ENCODE measurements around the gene GABRG3.

GABRG3 gene

GRCh38 chr15:27268923-27269322 lies 297.9 kb downstream of the GABRG3 start (continued):
- TF ChIP-seq PATZ1 (CRISPR knock-in tag; IDR thresholded peaks at IDR 0.05; ENCODE audit: borderline replicate concordance) (no peak), TOX (CRISPR knock-in tag; IDR thresholded peaks at IDR 0.05; ENCODE audit: borderline replicate concordance) (no peak), ZNF565 (CRISPR knock-in tag; conservative IDR thresholded peaks at IDR 0.05; ENCODE audit: low read depth) (no peak), PPARA (CRISPR knock-in tag; IDR thresholded peaks at IDR 0.05; ENCODE audit: borderline replicate concordance) (no peak), BACH2 (CRISPR knock-in tag; IDR thresholded peaks at IDR 0.05; ENCODE audit: borderline replicate concordance) (no peak), GLIS3 (CRISPR knock-in tag; IDR thresholded peaks at IDR 0.05) (no peak)
- TF ChIP-seq, protein P1, sequence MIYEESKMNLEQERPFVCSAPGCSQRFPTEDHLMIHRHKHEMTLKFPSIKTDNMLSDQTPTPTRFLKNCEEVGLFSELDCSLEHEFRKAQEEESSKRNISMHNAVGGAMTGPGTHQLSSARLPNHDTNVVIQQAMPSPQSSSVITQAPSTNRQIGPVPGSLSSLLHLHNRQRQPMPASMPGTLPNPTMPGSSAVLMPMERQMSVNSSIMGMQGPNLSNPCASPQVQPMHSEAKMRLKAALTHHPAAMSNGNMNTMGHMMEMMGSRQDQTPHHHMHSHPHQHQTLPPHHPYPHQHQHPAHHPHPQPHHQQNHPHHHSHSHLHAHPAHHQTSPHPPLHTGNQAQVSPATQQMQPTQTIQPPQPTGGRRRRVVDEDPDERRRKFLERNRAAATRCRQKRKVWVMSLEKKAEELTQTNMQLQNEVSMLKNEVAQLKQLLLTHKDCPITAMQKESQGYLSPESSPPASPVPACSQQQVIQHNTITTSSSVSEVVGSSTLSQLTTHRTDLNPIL (CRISPR knock-in tag; IDR thresholded peaks at IDR 0.05; ENCODE audit: low read depth): no peak
- TF ChIP-seq, protein P2, sequence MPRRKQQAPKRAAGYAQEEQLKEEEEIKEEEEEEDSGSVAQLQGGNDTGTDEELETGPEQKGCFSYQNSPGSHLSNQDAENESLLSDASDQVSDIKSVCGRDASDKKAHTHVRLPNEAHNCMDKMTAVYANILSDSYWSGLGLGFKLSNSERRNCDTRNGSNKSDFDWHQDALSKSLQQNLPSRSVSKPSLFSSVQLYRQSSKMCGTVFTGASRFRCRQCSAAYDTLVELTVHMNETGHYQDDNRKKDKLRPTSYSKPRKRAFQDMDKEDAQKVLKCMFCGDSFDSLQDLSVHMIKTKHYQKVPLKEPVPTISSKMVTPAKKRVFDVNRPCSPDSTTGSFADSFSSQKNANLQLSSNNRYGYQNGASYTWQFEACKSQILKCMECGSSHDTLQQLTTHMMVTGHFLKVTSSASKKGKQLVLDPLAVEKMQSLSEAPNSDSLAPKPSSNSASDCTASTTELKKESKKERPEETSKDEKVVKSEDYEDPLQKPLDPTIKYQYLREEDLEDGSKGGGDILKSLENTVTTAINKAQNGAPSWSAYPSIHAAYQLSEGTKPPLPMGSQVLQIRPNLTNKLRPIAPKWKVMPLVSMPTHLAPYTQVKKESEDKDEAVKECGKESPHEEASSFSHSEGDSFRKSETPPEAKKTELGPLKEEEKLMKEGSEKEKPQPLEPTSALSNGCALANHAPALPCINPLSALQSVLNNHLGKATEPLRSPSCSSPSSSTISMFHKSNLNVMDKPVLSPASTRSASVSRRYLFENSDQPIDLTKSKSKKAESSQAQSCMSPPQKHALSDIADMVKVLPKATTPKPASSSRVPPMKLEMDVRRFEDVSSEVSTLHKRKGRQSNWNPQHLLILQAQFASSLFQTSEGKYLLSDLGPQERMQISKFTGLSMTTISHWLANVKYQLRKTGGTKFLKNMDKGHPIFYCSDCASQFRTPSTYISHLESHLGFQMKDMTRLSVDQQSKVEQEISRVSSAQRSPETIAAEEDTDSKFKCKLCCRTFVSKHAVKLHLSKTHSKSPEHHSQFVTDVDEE (CRISPR knock-in tag; IDR thresholded peaks at IDR 0.05): no peak

DNA sequence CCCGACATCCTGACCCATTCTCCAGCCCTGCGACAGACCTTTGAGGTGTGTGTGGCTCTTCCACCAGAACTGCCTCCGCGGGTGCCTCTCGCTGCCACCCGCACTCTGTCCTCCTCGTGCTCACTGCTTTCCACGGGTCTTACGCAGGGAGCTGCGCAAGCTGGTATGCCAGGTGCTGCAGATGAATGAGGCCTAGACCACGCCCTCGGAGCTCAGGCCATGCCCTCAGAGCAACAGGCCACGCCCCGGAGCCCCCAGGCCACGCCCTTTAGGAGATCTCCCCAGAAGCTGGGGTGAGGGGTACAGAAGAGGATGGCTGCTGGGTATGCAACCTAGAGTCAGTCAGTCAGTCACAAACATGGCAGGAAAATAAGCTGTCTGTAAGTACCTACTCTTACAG lies 300.3 kb downstream of the GABRG3 start:
- ATAC-seq: no peak
- no peak for TF ChIP-seq ARNTL (CRISPR knock-in tag; IDR thresholded peaks at IDR 0.05; ENCODE audit: borderline replicate concordance, low read depth)
- TF ChIP-seq RARB (CRISPR knock-in tag; IDR thresholded peaks at IDR 0.05): no peak
- no peak for TF ChIP-seq PATZ1 (CRISPR knock-in tag; IDR thresholded peaks at IDR 0.05; ENCODE audit: borderline replicate concordance)
- TF ChIP-seq ZC3H10 (CRISPR knock-in tag; IDR thresholded peaks at IDR 0.05): no peak
- no peak for TF ChIP-seq ISL1 (CRISPR knock-in tag; IDR thresholded peaks at IDR 0.05)
- TF ChIP-seq OSR1 (CRISPR knock-in tag; IDR thresholded peaks at IDR 0.05): no peak
- TF ChIP-seq PPARA (CRISPR knock-in tag; IDR thresholded peaks at IDR 0.05; ENCODE audit: borderline replicate concordance): no peak
- TF ChIP-seq, protein P1 (CRISPR knock-in tag; IDR thresholded peaks at IDR 0.05; ENCODE audit: low read depth): no peak

DNA sequence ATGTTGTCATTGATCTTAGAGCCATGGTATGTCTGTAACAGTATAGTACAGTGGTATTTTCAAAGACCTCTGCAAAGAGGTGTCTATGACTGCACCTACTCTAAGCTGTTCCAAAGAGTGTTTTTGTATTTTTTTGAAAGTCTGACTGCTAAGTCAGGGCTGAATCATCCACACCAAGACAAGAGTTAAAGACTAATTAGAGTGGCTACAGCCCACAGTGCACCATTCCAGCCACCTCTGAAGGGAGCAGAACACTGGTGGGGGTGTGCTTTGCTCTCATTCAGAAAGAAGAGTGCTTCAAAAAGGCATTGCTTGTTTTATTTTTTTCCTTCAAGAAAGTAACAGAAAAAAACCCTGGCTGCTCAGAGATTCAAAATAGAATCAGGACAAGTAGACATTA lies 301.4 kb downstream of the GABRG3 start:
- ATAC-seq: no peak
- no peak for TF ChIP-seq BACH2 (CRISPR knock-in tag; IDR thresholded peaks at IDR 0.05; ENCODE audit: borderline replicate concordance)
- TF ChIP-seq ZNF8 (CRISPR knock-in tag; IDR thresholded peaks at IDR 0.05): no peak
- no peak for TF ChIP-seq ZFP3 (CRISPR knock-in tag; IDR thresholded peaks at IDR 0.05)
- TF ChIP-seq, protein P1 (CRISPR knock-in tag; IDR thresholded peaks at IDR 0.05; ENCODE audit: low read depth): no peak
- TF ChIP-seq, protein P2 (CRISPR knock-in tag; IDR thresholded peaks at IDR 0.05): no peak
- no peak for TF ChIP-seq OSR1 (CRISPR knock-in tag; IDR thresholded peaks at IDR 0.05)
- no peak for TF ChIP-seq TOX (CRISPR knock-in tag; IDR thresholded peaks at IDR 0.05; ENCODE audit: borderline replicate concordance)
- no peak for TF ChIP-seq CSDC2 (CRISPR knock-in tag; IDR thresholded peaks at IDR 0.05)
- TF ChIP-seq TCF4 (CRISPR knock-in tag; IDR thresholded peaks at IDR 0.05; ENCODE audit: borderline replicate concordance): no peak
- TF ChIP-seq RARB (CRISPR knock-in tag; IDR thresholded peaks at IDR 0.05): no peak

Data from SK-N-SH treated with all-trans-retinoic acid at 6 μM for 48 hours (cell line).